H9 (cell line): Measurements from ENCODE around the gene TELO2. TPM values are rescaled to one million over a fixed set of nuclear protein-coding genes. Genes with fewer than 3 reads are reported as not detected.

Experiments
- DNase-seq: peaks from one replicate; pipeline ENCODE4 v3.0.0-alpha.2; 2017
- H2AFZ ChIP-seq: one replicate; pipeline ENCODE4 v1.6.1; 2013; ENCODE audit warnings: mild to moderate bottlenecking, low read length, control low read depth, moderate library complexity
- H2AK5ac ChIP-seq: 2 replicates; pipeline ENCODE4 v1.6.1; 2013; ENCODE audit warnings: low read length, control low read depth, mixed read lengths; ENCODE audit not compliant: insufficient read length
- H2BK120ac ChIP-seq: one replicate; pipeline ENCODE4 v1.6.1; 2013; ENCODE audit warnings: low read depth, mild to moderate bottlenecking, low read length, control low read depth, inconsistent platforms; ENCODE audit not compliant: poor library complexity, severe bottlenecking
- H2BK12ac ChIP-seq: 2 replicates; pipeline ENCODE4 v1.6.1; 2013; ENCODE audit warnings: low read length, control low read depth, mixed read lengths, low read depth; ENCODE audit not compliant: insufficient read length
- H2BK15ac ChIP-seq: 2 replicates; pipeline ENCODE4 v1.6.1; 2013; ENCODE audit warnings: low read depth, low read length, control low read depth
- H2BK20ac ChIP-seq: one replicate; pipeline ENCODE4 v1.6.1; 2013; ENCODE audit warnings: low read depth, mild to moderate bottlenecking, low read length, control low read depth, inconsistent platforms; ENCODE audit not compliant: poor library complexity, severe bottlenecking
- H2BK5ac ChIP-seq: 2 replicates; pipeline ENCODE4 v1.6.1; 2013; ENCODE audit warnings: low read length, control low read depth, mixed read lengths; ENCODE audit not compliant: insufficient read length
- H3K14ac ChIP-seq: 2 replicates; pipeline ENCODE4 v1.6.1; 2013; ENCODE audit warnings: low read length, control low read depth; ENCODE audit not compliant: insufficient read depth
- H3K18ac ChIP-seq: 2 replicates; pipeline ENCODE4 v1.6.1; 2013; ENCODE audit warnings: low read depth, mild to moderate bottlenecking, mixed read lengths, low read length, control low read depth; ENCODE audit not compliant: insufficient read length
- H3K23ac ChIP-seq: 2 replicates; pipeline ENCODE4 v1.6.1; 2013; ENCODE audit warnings: low read length, control low read depth, mixed read lengths, low read depth; ENCODE audit not compliant: insufficient read length
- H3K23me2 ChIP-seq: 2 replicates; pipeline ENCODE4 v1.6.1; 2013; ENCODE audit warnings: low read depth, mild to moderate bottlenecking, mixed read lengths, low read length, control low read depth; ENCODE audit not compliant: insufficient read length, poor library complexity, severe bottlenecking
- H3K27ac ChIP-seq: 2 replicates; pipeline ENCODE4 v1.5.1; 2013; ENCODE audit warnings: low read length, control low read depth, mixed read lengths, low read depth; ENCODE audit not compliant: insufficient read length
- H3K27me3 ChIP-seq: 2 replicates; pipeline ENCODE4 v1.6.1; 2013; ENCODE audit warnings: low read length, control low read depth, inconsistent platforms; ENCODE audit not compliant: insufficient read depth
- H3K4ac ChIP-seq: 2 replicates; pipeline ENCODE4 v1.6.1; 2013; ENCODE audit warnings: low read depth, mild to moderate bottlenecking, control low read depth, inconsistent platforms, low read length, moderate library complexity
- H3K4me1 ChIP-seq: 2 replicates; pipeline ENCODE4 v1.6.1; 2013; ENCODE audit warnings: low read length, control low read depth, inconsistent platforms; ENCODE audit not compliant: insufficient read depth
- H3K4me2 ChIP-seq: 2 replicates; pipeline ENCODE4 v1.6.1; 2013; ENCODE audit warnings: low read length, control low read depth, mixed read lengths; ENCODE audit not compliant: insufficient read length, insufficient read depth
- H3K56ac ChIP-seq: 2 replicates; pipeline ENCODE4 v1.6.1; 2013; ENCODE audit warnings: low read depth, mild to moderate bottlenecking, mixed read lengths, low read length, control low read depth; ENCODE audit not compliant: insufficient read length
- H3K79me1 ChIP-seq: 2 replicates; pipeline ENCODE4 v1.6.1; 2013; ENCODE audit warnings: low read depth, mild to moderate bottlenecking, moderate library complexity, low read length, control low read depth, inconsistent platforms; ENCODE audit not compliant: insufficient read depth, poor library complexity, severe bottlenecking
- H3K79me2 ChIP-seq: 2 replicates; pipeline ENCODE4 v1.6.1; 2013; ENCODE audit warnings: low read length, control low read depth, inconsistent platforms; ENCODE audit not compliant: insufficient read depth
- H3K9ac ChIP-seq: 2 replicates; pipeline ENCODE4 v1.6.1; 2013; ENCODE audit warnings: low read length, control low read depth, mixed read lengths; ENCODE audit not compliant: insufficient read length; ENCODE audit errors: extremely low read depth
- H3K9me3 ChIP-seq: one replicate; pipeline ENCODE4 v1.6.1; 2013; ENCODE audit warnings: low read depth, low read length, inconsistent platforms; ENCODE audit not compliant: control insufficient read depth
- H3T11ph ChIP-seq: one replicate; pipeline ENCODE4 v1.6.1; 2013; ENCODE audit warnings: mild to moderate bottlenecking, low read length, control low read depth, inconsistent platforms
- H4K20me1 ChIP-seq: one replicate; pipeline ENCODE4 v1.6.1; 2013; ENCODE audit not compliant: control insufficient read depth, insufficient read length, insufficient read depth
- H4K5ac ChIP-seq: 2 replicates; pipeline ENCODE4 v1.6.1; 2013; ENCODE audit warnings: low read depth, mild to moderate bottlenecking, mixed read lengths, low read length, control low read depth; ENCODE audit not compliant: insufficient read length
- H4K8ac ChIP-seq: replicated peaks from 2 replicates; pipeline ENCODE4 v1.6.1; 2013; ENCODE audit warnings: low read length, control low read depth, mixed read lengths, low read depth; ENCODE audit not compliant: insufficient read length
- H4K91ac ChIP-seq: 2 replicates; pipeline ENCODE4 v1.6.1; 2013; ENCODE audit warnings: low read depth, mild to moderate bottlenecking, moderate library complexity, mixed read lengths, low read length, control low read depth; ENCODE audit not compliant: insufficient read length
- H3K27ac Mint-ChIP-seq, 3 experiments: 2 replicates in 2 of 3; 3 replicates in 1 of 3; pipeline ENCODE4 v1.8.0; 2020 to 2021; ENCODE audit warnings: mixed read lengths in 3 of 3, mild to moderate bottlenecking in 1 of 3, moderate library complexity in 1 of 3
- H3K27me3 Mint-ChIP-seq: 2 replicates; pipeline ENCODE4 v1.8.0; 2021; ENCODE audit warnings: low read depth, mild to moderate bottlenecking, moderate library complexity, mixed read lengths
- H3K36me3 Mint-ChIP-seq, 3 experiments: 2 replicates in 2 of 3; 3 replicates in 1 of 3; pipeline ENCODE4 v1.8.0; 2020 to 2021; ENCODE audit warnings: low read depth in 3 of 3, mixed read lengths in 3 of 3; ENCODE audit not compliant: insufficient read depth in 1 of 3
- H3K4me1 Mint-ChIP-seq, 2 experiments: 2 replicates each; pipeline ENCODE4 v1.8.0; 2020; ENCODE audit warnings: mixed read lengths in 2 of 2
- H3K4me3 Mint-ChIP-seq, 2 experiments: 2 replicates in 1 of 2; 3 replicates in 1 of 2; pipeline ENCODE4 v1.8.0; 2020 to 2021; ENCODE audit warnings: mild to moderate bottlenecking in 2 of 2, mixed read lengths in 2 of 2, moderate library complexity in 1 of 2
- H3K9me3 Mint-ChIP-seq, 2 experiments: 2 replicates in 1 of 2; 3 replicates in 1 of 2; pipeline ENCODE4 v1.8.0; 2020; ENCODE audit warnings: mild to moderate bottlenecking in 2 of 2, mixed read lengths in 2 of 2, moderate library complexity in 1 of 2
- WGBS: extraction: QIAGEN DNeasy Blood & Tissue Kit; methylation state at CpG from one replicate; pipeline ENCODE4 v1.1.7; 2013; ENCODE audit warnings: missing lambda C conversion rate, low lambda C conversion rate, mixed read lengths; ENCODE audit not compliant: insufficient read length; ENCODE audit errors: extremely low coverage; 5-methylcytosine and 5-hydroxymethylcytosine counted together
- total RNA-seq: library from RNA; stranded (reverse); gene quantifications from 2 replicates; pipeline ENCODE4 v1.2.1, GENCODE V29; 2021
- TF ChIP-seq, protein P1 (sequence below): fragments of 200-600 bp; sonication (generic); conservative IDR thresholded peaks from 3 replicates; pipeline ENCODE4 v1.8.0; 2021; ENCODE audit warnings: antibody characterized with exemption, mild to moderate bottlenecking

Gene TELO2
- total RNA-seq, 1 experiment from 2014 or later: 98.9 TPM

GRCh38 chr16:1514507-1514906, 21.3 kb downstream of the TELO2 start:
- H2BK120ac ChIP-seq: no peak overlapping the region
- TF ChIP-seq, protein P1, sequence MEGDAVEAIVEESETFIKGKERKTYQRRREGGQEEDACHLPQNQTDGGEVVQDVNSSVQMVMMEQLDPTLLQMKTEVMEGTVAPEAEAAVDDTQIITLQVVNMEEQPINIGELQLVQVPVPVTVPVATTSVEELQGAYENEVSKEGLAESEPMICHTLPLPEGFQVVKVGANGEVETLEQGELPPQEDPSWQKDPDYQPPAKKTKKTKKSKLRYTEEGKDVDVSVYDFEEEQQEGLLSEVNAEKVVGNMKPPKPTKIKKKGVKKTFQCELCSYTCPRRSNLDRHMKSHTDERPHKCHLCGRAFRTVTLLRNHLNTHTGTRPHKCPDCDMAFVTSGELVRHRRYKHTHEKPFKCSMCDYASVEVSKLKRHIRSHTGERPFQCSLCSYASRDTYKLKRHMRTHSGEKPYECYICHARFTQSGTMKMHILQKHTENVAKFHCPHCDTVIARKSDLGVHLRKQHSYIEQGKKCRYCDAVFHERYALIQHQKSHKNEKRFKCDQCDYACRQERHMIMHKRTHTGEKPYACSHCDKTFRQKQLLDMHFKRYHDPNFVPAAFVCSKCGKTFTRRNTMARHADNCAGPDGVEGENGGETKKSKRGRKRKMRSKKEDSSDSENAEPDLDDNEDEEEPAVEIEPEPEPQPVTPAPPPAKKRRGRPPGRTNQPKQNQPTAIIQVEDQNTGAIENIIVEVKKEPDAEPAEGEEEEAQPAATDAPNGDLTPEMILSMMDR: no peak
- no peak overlapping the region for H2BK5ac ChIP-seq
- H4K5ac ChIP-seq: no peak overlapping the region
- no peak for DNase-seq
- H3K18ac ChIP-seq: no peak overlapping the region
- no peak overlapping the region for H3K4ac ChIP-seq
- H3K9me3 Mint-ChIP-seq: peaks cover 6 to 15% of the 10 kb centered on the region in 2 experiments; a peak in 3 of 5 replicates
- H3K36me3 Mint-ChIP-seq: peaks cover 10 to 34% (median 31%) of the 10 kb centered on the region in 3 experiments; a peak in 6 of 7 replicates
- H2BK15ac ChIP-seq: no peak overlapping the region
- no peak overlapping the region for H4K91ac ChIP-seq
- no peak overlapping the region; a peak in 1 of 5 replicates for H3K4me3 Mint-ChIP-seq
- H3K27ac ChIP-seq: no peak overlapping the region
- no peaks in the 10 kb centered on the region for H3K27me3 ChIP-seq
- H2BK12ac ChIP-seq: no peak overlapping the region
- H3K79me1 ChIP-seq: no peaks in the 10 kb centered on the region
- H2AK5ac ChIP-seq: no peak overlapping the region
- H3K9me3 ChIP-seq: no peaks in the 10 kb centered on the region
- no peak overlapping the region for H2BK20ac ChIP-seq
- H3K23ac ChIP-seq: no peak overlapping the region
- no peaks in the 10 kb centered on the region; the same call in 1 of the 2 replicates for H3K27me3 Mint-ChIP-seq
- no peak overlapping the region for H2AFZ ChIP-seq
- H3K23me2 ChIP-seq: no peaks in the 10 kb centered on the region
- H3K56ac ChIP-seq: no peak overlapping the region
- no peak overlapping the region for H3K27ac Mint-ChIP-seq
- no peak overlapping the region for H3T11ph ChIP-seq
- H3K9ac ChIP-seq: no peak overlapping the region
- no peak overlapping the region for H3K4me2 ChIP-seq
- no peaks in the 10 kb centered on the region for H4K20me1 ChIP-seq
- no peaks in the 10 kb centered on the region for H3K4me1 ChIP-seq
- no peak overlapping the region for H3K14ac ChIP-seq
- no CpG with 5 or more reads among the region's 3 CpGs for WGBS
- no peaks in the 10 kb centered on the region for H3K79me2 ChIP-seq
- no peak overlapping the region for H4K8ac ChIP-seq
- no peaks in the 10 kb centered on the region for H3K4me1 Mint-ChIP-seq
